ENCODE measurements around the gene COX4I2.

The COX4I2 gene

DNA sequence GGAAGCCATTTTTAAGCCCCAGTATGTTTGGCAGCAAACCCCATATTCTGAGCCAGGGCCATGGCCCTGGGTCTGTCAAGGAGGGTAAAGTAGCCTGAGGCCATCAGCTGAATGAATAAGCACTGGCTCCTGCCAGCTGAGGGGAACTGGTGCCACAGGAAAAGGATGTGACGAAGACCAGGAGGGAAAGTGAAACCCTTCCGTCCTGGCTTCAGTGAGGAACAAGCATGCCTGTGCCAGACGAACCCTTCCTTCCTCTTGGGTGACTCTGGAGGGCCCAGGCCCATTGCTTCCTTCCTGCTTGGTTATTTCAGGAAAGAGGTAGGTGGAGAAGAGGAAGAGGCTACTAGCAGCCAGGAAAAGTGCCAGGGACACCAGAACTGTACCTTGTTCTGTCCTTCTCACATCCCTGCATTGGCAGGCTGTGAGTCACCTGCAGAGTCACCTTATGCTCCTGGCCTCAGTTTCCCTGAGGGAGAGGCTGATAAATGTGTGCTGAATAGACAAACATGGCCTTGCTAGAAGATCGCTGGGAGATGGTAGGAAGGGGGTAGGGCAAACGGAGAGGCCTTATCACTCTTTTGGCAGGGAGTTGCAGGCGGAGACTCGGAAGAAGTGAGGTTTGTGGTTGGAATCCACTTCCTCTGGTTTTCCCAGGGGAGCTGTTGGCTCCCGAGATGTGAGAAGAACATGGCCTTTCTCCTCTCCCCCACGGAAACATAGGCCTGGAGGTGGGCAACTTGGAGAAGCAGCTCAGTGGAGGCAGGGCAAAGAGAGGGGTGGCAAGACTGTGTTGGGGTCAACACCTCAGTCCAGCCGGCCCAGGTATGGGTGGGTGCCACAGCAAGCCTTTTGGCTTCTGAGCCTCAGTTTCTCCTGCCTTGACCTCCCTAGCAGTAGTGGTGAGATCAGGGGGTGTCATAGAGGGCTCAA lies 37.4 kb downstream of the COX4I2 start (continued):
- TF ChIP-seq, protein P1, sequence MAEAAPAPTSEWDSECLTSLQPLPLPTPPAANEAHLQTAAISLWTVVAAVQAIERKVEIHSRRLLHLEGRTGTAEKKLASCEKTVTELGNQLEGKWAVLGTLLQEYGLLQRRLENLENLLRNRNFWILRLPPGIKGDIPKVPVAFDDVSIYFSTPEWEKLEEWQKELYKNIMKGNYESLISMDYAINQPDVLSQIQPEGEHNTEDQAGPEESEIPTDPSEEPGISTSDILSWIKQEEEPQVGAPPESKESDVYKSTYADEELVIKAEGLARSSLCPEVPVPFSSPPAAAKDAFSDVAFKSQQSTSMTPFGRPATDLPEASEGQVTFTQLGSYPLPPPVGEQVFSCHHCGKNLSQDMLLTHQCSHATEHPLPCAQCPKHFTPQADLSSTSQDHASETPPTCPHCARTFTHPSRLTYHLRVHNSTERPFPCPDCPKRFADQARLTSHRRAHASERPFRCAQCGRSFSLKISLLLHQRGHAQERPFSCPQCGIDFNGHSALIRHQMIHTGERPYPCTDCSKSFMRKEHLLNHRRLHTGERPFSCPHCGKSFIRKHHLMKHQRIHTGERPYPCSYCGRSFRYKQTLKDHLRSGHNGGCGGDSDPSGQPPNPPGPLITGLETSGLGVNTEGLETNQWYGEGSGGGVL (tag by site-specific recombination; IDR thresholded peaks at IDR 0.05), result peak; percentile 30; the same call in 1 of the 2 replicates
- TF ChIP-seq, protein P2, sequence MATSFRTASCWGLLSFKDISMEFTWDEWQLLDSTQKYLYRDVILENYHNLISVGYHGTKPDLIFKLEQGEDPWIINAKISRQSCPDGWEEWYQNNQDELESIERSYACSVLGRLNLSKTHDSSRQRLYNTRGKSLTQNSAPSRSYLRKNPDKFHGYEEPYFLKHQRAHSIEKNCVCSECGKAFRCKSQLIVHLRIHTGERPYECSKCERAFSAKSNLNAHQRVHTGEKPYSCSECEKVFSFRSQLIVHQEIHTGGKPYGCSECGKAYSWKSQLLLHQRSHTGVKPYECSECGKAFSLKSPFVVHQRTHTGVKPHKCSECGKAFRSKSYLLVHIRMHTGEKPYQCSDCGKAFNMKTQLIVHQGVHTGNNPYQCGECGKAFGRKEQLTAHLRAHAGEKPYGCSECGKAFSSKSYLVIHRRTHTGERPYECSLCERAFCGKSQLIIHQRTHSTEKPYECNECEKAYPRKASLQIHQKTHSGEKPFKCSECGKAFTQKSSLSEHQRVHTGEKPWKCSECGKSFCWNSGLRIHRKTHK (tag by site-specific recombination; IDR thresholded peaks at IDR 0.05), result no peak
- TF ChIP-seq GLIS2 (tag by site-specific recombination; IDR thresholded peaks at IDR 0.05), result no peak
- TF ChIP-seq, protein P3, sequence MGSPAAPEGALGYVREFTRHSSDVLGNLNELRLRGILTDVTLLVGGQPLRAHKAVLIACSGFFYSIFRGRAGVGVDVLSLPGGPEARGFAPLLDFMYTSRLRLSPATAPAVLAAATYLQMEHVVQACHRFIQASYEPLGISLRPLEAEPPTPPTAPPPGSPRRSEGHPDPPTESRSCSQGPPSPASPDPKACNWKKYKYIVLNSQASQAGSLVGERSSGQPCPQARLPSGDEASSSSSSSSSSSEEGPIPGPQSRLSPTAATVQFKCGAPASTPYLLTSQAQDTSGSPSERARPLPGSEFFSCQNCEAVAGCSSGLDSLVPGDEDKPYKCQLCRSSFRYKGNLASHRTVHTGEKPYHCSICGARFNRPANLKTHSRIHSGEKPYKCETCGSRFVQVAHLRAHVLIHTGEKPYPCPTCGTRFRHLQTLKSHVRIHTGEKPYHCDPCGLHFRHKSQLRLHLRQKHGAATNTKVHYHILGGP (tag by site-specific recombination; IDR thresholded peaks at IDR 0.05), result no peak
- TF ChIP-seq, protein P4, sequence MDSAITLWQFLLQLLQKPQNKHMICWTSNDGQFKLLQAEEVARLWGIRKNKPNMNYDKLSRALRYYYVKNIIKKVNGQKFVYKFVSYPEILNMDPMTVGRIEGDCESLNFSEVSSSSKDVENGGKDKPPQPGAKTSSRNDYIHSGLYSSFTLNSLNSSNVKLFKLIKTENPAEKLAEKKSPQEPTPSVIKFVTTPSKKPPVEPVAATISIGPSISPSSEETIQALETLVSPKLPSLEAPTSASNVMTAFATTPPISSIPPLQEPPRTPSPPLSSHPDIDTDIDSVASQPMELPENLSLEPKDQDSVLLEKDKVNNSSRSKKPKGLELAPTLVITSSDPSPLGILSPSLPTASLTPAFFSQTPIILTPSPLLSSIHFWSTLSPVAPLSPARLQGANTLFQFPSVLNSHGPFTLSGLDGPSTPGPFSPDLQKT (IDR thresholded peaks at IDR 0.05; ENCODE audit: borderline replicate concordance, low read depth, low read length), result no peak
- no peak for TF ChIP-seq ZBTB21 (tag by site-specific recombination; IDR thresholded peaks at IDR 0.05)

GRCh38 chr20:31675828-31676608 lies 38.3 kb downstream of the COX4I2 start:
- POLR2A ChIA-PET, result interaction anchor here (1.6 kb wide), 1 partner anchor 47 kb away, joined by 3 read pairs; the partner anchor contains the start of gene BCL2L1
- Histone ChIP-seq H3K4me1 (ENCODE audit: control insufficient read depth, insufficient read depth, low read length) (peaks cover 8% of the 10 kb centered on the region), H3K9me3 (ENCODE audit: control insufficient read depth, insufficient read depth, low read depth, low read length) (no peaks in the 10 kb centered on the region), H3K36me3 (ENCODE audit: control insufficient read depth in 2 of 2, insufficient read depth in 1 of 2, low read length in 2 of 2) (no peaks in the 10 kb centered on the region), H3K4me3 (ENCODE audit: low read depth, low read length) (no peak overlapping the region), H3K27ac (ENCODE audit: extremely low read depth, low read depth, low read length) (peak overlapping the region; percentile 0; the same call in 1 of the 2 replicates)
- TF ChIP-seq ZNF473 (tag by site-specific recombination; IDR thresholded peaks at IDR 0.05) (no peak), EGR2 (tag by site-specific recombination; IDR thresholded peaks at IDR 0.05; ENCODE audit: low read depth) (0 out of 2 replicates have a peak, but pooled peaks have one; percentile 25)
- CTCF ChIA-PET, result interaction anchor here (1.0 to 4.2 kb wide), 4 partner anchors 10 to 64 kb away, joined by 3 to 38 read pairs (median 11); partner anchors contain the start of gene BCL2L1

- no peak for TF ChIP-seq ZNF561 (tag by site-specific recombination; IDR thresholded peaks at IDR 0.05; ENCODE audit: borderline replicate concordance)
- 0 out of 2 replicates have a peak, but pooled peaks have one; percentile 28 for TF ChIP-seq KLF1 (tag by site-specific recombination; IDR thresholded peaks at IDR 0.05)
- TF ChIP-seq, protein P5, sequence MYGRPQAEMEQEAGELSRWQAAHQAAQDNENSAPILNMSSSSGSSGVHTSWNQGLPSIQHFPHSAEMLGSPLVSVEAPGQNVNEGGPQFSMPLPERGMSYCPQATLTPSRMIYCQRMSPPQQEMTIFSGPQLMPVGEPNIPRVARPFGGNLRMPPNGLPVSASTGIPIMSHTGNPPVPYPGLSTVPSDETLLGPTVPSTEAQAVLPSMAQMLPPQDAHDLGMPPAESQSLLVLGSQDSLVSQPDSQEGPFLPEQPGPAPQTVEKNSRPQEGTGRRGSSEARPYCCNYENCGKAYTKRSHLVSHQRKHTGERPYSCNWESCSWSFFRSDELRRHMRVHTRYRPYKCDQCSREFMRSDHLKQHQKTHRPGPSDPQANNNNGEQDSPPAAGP (tag by site-specific recombination; IDR thresholded peaks at IDR 0.05), result 0 out of 2 replicates have a peak, but pooled peaks have one; percentile 40
- TF ChIP-seq ZNF423 (tag by site-specific recombination; IDR thresholded peaks at IDR 0.05), result no peak
- ChIA-PET POLR2A (interaction anchor here (1.6 kb wide), 1 partner anchor 46 kb away, joined by 3 read pairs; the partner anchor contains the start of gene BCL2L1), CTCF (interaction anchor here (0.6 to 4.2 kb wide), 5 partner anchors 11 to 88 kb away, joined by 3 to 38 read pairs (median 5); partner anchors contain the start of gene BCL2L1)
- H3K27ac ChIP-seq (ENCODE audit: extremely low read depth, low read depth, low read length), result no peak overlapping the region
- peaks cover 7% of the 10 kb centered on the region for H3K4me1 ChIP-seq (ENCODE audit: control insufficient read depth, insufficient read depth, low read length)
- H3K36me3 ChIP-seq (ENCODE audit: control insufficient read depth in 2 of 2, insufficient read depth in 1 of 2, low read length in 2 of 2), result no peaks in the 10 kb centered on the region
- H3K4me3 ChIP-seq (ENCODE audit: low read depth, low read length), result no peak overlapping the region
- no peaks in the 10 kb centered on the region for H3K9me3 ChIP-seq (ENCODE audit: control insufficient read depth, insufficient read depth, low read depth, low read length)
Measured at GRCh38 chr20:31676609-31676989, 38.9 kb downstream of the COX4I2 start.
